Spleen (tissue), 7 donors: ENCODE data around the gene MBOAT7.

ENCODE experiments used
- CTCF ChIP-seq, 11 experiments: fragments of 200-600 bp in 7 of 11; fragments of 450-650 bp in 4 of 11; sonication (generic) in 4 of 11; IDR thresholded peaks in 8 of 11; conservative IDR thresholded peaks in 3 of 11; 1 replicate in 7 of 11; 2 replicates in 4 of 11; pipeline versions ENCODE4 v1.4.0 to v1.8.0; 2016 to 2021; ENCODE audit warnings: antibody characterized with exemption in 11 of 11, inconsistent platforms in 4 of 11, mild to moderate bottlenecking in 1 of 11
- POLR2AphosphoS5 ChIP-seq, 3 donors: sonication (generic); formaldehyde crosslinking; IDR thresholded peaks; one replicate each; pipeline ENCODE4 v1.5.1; 2017; ENCODE audit warnings: antibody characterized with exemption in 3 of 3
- donor health status: DM: no; HTN: no; CAD: no; lungs with moderate emphysema.
- donor health status: DM: no; HTN: no; CAD: no.
- donor health status: DM: no; HTN: no; CAD: no.

GRCh38 chr19:54133957-54134590 lies 55.3 kb downstream of the MBOAT7 start:
- TF ChIP-seq POLR2AphosphoS5 (IDR thresholded peaks at IDR 0.05) (no peak), CTCF (IDR thresholded peaks at IDR 0.05 in 8 of 11, conservative IDR thresholded peaks at IDR 0.05 in 3 of 11) (no peak)
